IPS-11a (cell line): ENCODE data around the gene BIK.
"Not testable (repeated sequence)": the region's sequence is repeated elsewhere in the genome, so short reads cannot be mapped to it uniquely, and the experiment has no call there.

ENCODE experiments used
- H3K4me3 ChIP-seq: one replicate; pipeline ENCODE4 v1.5.1; 2013; ENCODE audit warnings: low read depth, low read length, control low read depth

The BIK gene

DNA sequence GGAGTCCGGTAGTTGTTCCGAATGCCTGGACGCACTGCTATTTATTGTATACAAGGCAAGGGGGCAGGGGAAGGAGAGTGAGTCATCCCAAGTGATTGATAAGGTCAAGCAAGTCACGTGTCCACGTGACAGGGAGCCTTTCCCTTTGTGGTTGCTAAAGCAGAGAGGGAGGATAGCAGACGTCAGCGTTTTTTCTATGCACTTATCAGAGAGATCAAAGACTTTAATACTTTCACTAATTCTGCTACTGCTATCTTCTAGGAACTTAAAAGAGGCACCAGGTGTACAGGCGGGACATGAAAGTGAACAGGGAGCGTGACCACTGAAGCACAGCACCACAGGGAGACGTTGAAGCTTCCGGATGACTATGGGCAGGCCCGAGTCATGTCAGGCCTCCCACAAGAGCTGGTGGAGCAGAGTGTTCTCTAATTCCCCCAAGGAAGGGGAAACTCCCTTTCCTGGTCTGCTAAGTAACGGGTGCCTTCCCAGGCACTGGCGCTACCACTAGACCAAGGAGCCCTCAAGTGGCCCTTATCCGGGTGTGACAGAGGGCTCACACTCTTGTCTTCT, 6.4 kb upstream of the BIK start:
- H3K4me3 ChIP-seq = not testable (repeated sequence)

GRCh38 chr22:43104950-43105349, 5.6 kb upstream of the BIK start:
- not testable (repeated sequence) for H3K4me3 ChIP-seq

- H3K4me3 ChIP-seq = no peak overlapping the region
Measured at GRCh38 chr22:43106302-43106701, 4.2 kb upstream of the BIK start.

DNA sequence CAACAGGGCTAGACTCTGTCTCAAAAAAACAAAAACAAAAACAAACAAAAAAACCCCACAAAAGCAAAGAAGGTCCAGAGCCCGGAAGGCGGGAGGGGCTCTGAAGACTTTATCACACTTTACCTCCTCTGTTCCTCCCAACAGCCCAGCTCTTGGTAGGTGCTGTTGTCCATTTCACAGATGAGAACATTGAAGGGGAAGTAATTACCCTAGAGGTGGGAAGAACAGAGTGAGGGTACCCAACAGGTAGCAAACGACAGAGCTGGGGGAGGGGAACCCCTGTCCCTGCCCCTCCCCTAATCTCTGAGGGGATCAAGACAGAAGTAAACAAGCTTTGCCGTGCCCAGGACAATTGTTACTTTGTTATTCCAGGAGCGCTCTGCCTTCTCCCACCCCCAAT, 1.0 kb upstream of the BIK start:
- no peak overlapping the region for H3K4me3 ChIP-seq

DNA sequence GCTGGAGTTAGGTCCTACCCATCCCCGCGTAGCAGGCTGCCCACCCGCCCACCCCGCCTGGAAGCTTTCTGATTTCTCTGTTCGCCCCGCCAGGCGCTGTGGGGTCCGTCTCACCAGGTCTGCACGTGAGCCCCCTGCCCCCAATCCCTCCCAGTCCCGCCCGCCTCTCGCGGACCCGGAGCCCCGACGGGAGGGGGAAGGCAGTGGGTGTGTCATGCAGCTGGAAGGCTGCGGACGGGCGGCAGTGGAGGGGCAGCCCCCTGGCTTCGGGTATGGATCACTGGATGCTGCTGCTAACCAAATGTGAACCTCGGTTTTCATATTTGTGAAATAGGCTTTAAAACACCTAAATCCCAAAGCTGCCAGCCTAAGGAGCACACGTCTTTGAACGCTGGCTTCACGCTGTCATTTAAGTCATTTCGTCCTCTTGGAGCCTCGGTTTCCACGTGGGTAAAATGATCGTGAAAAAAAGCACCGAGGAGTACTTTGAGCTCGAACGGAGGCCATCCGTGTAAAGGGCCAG, 568 bp upstream of the BIK start:
- H3K4me3 ChIP-seq = peak overlapping the region; percentile 48

- H3K4me3 ChIP-seq = peak overlapping the region; percentile 60
Measured at GRCh38 chr22:43110927-43111623, 525 bp downstream of the BIK start.

DNA sequence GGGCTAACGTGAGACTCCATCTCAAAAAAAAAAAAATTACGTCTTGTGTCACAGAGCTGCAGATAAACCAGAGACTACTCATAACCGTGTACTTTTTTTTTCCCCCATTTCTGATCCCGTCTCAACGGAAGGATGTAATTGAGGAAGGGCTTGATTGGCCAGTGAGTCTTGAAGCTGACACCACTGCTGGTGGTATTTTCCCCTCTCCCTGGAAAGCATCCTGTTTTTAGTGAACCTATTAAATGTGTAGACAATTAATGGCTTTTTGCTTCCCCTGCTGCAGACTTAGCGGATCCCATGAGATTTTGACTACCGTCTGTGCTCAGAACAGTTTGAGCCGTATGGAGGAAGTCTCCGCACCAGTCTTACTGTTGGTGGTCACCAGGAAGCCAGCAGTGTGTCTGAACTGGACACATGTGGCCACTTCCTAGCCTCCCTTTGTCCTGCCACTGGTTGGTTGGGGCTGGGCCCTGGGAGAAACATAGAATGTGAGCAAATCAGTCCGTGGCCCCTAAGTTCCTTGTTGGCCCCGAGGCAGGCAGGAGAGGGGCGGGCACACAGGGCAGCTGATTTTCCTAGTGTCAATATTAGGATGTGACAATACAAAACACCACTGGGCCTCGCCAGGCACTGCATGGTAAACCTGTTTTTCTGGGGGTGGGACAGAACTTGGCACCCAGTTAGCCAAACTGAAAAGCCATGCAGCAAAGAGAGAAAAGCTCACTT, 3.1 kb downstream of the BIK start:
- H3K4me3 ChIP-seq = no peak overlapping the region

DNA sequence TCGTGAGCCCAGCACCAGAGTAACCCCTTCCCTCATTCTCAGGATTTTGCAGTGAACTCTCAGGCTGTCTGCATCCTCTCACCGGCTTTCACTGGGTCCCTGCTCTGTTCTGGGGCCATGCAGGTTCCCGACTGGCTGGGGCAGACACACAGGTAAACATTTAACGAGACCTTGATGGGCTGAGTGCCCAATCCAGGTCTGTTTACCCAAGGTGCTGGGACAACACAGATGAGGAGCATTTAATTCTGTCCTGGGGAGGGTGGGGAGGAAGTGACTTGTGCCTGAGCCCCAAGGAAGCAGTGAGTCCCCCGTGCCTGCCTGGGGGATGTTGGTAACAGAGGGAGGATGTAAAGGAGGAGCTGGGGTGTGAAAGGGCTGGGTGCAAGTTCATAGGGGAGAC, 4.4 kb downstream of the BIK start:
- no peak overlapping the region for H3K4me3 ChIP-seq

DNA sequence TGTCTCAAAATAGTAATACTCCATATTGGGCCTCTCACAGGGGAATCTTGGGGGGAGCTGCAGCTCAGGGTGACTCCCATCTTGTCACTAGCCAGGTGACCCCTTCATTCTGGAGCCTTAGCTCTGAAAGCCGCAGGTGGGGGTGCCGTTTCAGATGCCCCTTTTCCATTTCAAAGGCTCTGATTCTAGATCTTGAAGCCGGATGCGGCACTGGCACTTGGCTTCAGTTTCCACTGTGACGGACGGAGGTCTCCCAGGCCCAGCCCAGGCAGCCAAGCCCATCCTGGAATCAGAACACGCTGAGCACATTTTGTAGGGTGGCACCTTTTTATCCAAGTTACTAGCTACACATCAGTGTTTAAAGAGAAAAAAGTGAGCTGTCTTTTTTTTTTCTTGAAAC, 6.4 kb downstream of the BIK start:
- no peak overlapping the region for H3K4me3 ChIP-seq

GRCh38 chr22:43118024-43118849, 7.7 kb downstream of the BIK start:
- H3K4me3 ChIP-seq = no peak overlapping the region

- H3K4me3 ChIP-seq = no peak overlapping the region
Measured at GRCh38 chr22:43118953-43119458, 8.5 kb downstream of the BIK start.

DNA sequence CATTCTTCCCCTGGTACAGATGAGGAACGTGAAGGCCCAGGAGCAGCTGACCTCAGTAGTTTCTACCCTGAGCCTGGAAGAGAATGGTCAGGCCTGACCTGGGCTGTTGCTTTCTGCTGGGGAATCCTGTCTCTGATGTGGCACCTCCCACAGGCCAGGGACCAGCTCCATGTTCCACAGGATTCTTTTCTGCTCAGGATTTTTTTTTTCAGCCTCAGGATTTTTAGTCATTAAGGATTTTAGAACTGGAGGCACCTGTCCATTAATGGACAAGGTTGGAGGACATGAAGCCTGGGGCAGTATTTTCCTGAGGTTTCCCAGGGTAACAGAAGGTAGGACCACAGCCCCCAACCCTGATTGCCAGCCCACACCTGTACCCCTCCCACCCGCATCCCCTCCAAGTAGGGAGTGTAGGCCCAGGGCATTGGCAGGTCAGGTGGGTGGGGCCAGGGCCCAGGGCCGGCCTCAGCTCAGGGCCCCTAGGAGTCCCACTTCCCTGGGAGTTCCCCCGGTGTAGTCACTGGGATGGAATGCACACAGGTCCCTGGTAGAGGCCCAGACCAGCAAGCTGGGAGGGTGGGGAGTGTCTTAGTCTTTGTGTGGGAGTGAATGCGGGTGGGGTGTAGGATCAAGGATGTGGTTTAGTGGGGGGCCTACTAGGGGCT, 16.1 kb downstream of the BIK start:
- H3K4me3 ChIP-seq = no peak overlapping the region

GRCh38 chr22:43127166-43127908, 16.8 kb downstream of the BIK start:
- no peak overlapping the region for H3K4me3 ChIP-seq

DNA sequence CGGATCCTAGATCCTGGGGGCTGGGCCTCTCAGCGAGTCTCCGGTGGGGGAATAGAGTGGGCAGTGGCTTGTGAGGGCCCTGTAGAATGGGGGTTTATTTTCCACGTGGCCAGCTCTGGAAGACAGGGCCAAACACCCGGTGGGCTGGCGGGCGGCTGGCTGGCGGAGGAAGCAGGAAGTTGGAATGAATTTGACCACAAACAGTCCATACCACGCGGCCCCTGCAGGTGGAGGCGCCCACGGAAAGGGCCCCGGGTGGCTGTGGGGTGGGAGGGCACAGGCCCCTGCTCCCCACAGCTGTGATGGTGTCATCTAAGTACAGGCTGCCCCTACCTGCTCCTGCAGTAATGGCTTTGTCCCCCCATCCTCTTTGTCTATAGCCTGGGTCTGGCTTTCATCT, 17.6 kb downstream of the BIK start:
- no peak overlapping the region for H3K4me3 ChIP-seq

DNA sequence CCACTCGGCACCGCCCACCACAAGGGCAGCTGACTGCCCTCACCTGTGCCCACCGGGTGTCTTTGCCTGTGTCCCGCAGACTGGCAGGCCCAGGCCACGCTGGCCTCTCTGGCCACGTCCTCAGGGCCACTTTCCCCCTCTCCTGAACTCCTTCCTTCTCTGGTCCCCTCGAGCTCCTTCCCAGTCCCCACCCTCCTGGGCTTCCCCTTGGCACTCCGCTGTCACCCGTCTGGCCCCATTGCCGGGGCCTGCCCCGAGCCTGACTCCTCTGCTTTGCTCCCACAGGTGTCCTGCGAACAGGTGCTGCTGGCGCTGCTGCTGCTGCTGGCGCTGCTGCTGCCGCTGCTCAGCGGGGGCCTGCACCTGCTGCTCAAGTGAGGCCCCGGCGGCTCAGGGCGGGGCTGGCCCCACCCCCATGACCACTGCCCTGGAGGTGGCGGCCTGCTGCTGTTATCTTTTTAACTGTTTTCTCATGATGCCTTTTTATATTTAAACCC, 18.4 kb downstream of the BIK start:
- H3K4me3 ChIP-seq = no peak overlapping the region

GRCh38 chr22:43129426-43130425, 19.2 kb downstream of the BIK start:
- H3K4me3 ChIP-seq = no peak overlapping the region

- no peak overlapping the region for H3K4me3 ChIP-seq
Measured at GRCh38 chr22:43131773-43132501, 21.4 kb downstream of the BIK start.

- H3K4me3 ChIP-seq = no peak overlapping the region
Measured at GRCh38 chr22:43133401-43133800, 22.9 kb downstream of the BIK start.
